SU-DHL-6 (cell line): ENCODE results near the gene WDR43.

Experiments
- EZH2phosphoT487 ChIP-seq: fragments of 200-600 bp; sonication (generic), shearing (Covaris generic); conservative IDR thresholded peaks from 2 replicates; pipeline ENCODE4 v1.6.1; 2018; ENCODE audit warnings: mild to moderate bottlenecking, antibody characterized with exemption, low read length, moderate library complexity, mixed read lengths
- TF ChIP-seq, protein P1 (sequence below): fragments of 200-600 bp; sonication (generic); IDR thresholded peaks from one replicate; pipeline ENCODE4 v1.5.1; 2017; ENCODE audit warnings: antibody characterized with exemption, mild to moderate bottlenecking, low read length, moderate library complexity; ENCODE audit not compliant: insufficient read depth, poor library complexity, severe bottlenecking

DNA sequence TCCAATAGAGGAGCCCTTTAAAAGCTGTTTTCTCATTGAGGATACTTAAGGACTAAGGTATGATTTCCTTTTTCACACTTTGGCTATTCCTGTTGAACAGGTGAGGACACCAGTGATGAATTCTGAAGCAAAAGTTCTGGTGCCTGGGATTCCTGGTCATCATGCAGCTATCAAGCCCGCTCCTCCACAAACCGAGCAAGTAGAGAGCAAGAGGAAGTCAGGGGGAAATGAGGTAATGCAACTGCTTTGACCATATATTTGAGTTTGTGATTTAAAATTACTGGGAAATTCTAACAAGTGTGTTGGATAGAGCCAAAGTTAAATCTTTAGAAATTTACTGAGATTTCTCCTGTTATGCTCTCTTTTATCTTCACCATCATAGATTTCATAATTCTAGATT is 33.0 kb downstream of the WDR43 start:
- TF ChIP-seq, protein P1, sequence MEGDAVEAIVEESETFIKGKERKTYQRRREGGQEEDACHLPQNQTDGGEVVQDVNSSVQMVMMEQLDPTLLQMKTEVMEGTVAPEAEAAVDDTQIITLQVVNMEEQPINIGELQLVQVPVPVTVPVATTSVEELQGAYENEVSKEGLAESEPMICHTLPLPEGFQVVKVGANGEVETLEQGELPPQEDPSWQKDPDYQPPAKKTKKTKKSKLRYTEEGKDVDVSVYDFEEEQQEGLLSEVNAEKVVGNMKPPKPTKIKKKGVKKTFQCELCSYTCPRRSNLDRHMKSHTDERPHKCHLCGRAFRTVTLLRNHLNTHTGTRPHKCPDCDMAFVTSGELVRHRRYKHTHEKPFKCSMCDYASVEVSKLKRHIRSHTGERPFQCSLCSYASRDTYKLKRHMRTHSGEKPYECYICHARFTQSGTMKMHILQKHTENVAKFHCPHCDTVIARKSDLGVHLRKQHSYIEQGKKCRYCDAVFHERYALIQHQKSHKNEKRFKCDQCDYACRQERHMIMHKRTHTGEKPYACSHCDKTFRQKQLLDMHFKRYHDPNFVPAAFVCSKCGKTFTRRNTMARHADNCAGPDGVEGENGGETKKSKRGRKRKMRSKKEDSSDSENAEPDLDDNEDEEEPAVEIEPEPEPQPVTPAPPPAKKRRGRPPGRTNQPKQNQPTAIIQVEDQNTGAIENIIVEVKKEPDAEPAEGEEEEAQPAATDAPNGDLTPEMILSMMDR: no peak
- TF ChIP-seq EZH2phosphoT487: no peak
